SK-N-SH treated with all-trans-retinoic acid at 6 μM for 48 hours (cell line): ENCODE measurements around the gene CHST8.

Experiments used
- ISL1 ChIP-seq: fragments of 250-450 bp; sonication (Bioruptor Pico); IDR thresholded peaks from 2 replicates; pipeline ENCODE4 v2.1.2; 2022; ENCODE audit warnings: mild to moderate bottlenecking, moderate library complexity
- PPARA ChIP-seq: fragments of 250-450 bp; sonication (Bioruptor Pico); IDR thresholded peaks from 2 replicates; pipeline ENCODE4 v1.5.0; 2020; ENCODE audit warnings: mild to moderate bottlenecking, borderline replicate concordance
- ZC3H10 ChIP-seq: fragments of 250-450 bp; sonication (Bioruptor Pico); IDR thresholded peaks from 2 replicates; pipeline ENCODE4 v1.5.1; 2021; ENCODE audit warnings: mild to moderate bottlenecking, moderate library complexity
- ZFP3 ChIP-seq: fragments of 250-450 bp; sonication (Bioruptor Pico); IDR thresholded peaks from 2 replicates; pipeline ENCODE4 v1.5.0; 2020; ENCODE audit warnings: mild to moderate bottlenecking, moderate library complexity
- ZFP30 ChIP-seq: fragments of 450-650 bp; formaldehyde crosslinking; IDR thresholded peaks from 2 replicates; pipeline ENCODE4 v1.5.0; 2022; ENCODE audit warnings: mild to moderate bottlenecking, moderate library complexity
- ZNF565 ChIP-seq: fragments of 450-650 bp; formaldehyde crosslinking; conservative IDR thresholded peaks from 2 replicates; pipeline ENCODE4 v1.5.0; 2020; ENCODE audit warnings: low read depth, mild to moderate bottlenecking, moderate library complexity
- TF ChIP-seq, protein P1 (sequence below): fragments of 250-450 bp; sonication (Bioruptor Pico); IDR thresholded peaks from 2 replicates; pipeline ENCODE4 v1.8.0; 2020; ENCODE audit warnings: mild to moderate bottlenecking, moderate library complexity, borderline replicate concordance
- TF ChIP-seq, protein P2 (sequence below): fragments of 250-450 bp; sonication (Bioruptor Pico); IDR thresholded peaks from 2 replicates; pipeline ENCODE4 v1.8.0; 2021; ENCODE audit warnings: low read depth, mild to moderate bottlenecking, moderate library complexity, borderline replicate concordance

DNA sequence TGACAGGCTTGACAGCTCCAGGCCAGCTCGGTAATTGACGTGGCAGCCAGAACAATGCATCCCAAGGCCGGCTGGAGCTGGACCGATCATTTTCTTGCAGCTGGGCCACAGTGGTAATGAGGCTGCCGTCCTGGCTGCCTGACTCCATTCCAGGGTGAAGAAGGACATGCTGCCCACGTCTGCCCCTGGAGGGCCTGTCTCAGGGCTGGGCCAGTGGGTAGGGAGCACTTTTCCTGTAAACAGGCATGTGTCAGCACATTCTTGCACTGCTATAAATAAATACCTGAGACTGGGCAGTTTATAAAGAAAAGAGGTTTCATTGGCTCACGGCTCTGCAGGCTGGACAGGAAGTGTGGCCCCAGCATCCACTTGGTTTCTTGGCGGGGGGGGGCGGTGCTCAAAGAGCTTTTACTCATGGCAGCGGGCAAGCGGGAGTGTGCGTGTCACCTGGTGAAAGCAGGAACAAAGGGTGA is 136.8 kb downstream of the CHST8 start:
- TF ChIP-seq PPARA (CRISPR knock-in tag) (no peak), ISL1 (no peak), ZC3H10 (CRISPR knock-in tag) (no peak), ZNF565 (CRISPR knock-in tag) (no peak), ZFP3 (CRISPR knock-in tag) (no peak), ZFP30 (no peak)
- TF ChIP-seq, protein P1, sequence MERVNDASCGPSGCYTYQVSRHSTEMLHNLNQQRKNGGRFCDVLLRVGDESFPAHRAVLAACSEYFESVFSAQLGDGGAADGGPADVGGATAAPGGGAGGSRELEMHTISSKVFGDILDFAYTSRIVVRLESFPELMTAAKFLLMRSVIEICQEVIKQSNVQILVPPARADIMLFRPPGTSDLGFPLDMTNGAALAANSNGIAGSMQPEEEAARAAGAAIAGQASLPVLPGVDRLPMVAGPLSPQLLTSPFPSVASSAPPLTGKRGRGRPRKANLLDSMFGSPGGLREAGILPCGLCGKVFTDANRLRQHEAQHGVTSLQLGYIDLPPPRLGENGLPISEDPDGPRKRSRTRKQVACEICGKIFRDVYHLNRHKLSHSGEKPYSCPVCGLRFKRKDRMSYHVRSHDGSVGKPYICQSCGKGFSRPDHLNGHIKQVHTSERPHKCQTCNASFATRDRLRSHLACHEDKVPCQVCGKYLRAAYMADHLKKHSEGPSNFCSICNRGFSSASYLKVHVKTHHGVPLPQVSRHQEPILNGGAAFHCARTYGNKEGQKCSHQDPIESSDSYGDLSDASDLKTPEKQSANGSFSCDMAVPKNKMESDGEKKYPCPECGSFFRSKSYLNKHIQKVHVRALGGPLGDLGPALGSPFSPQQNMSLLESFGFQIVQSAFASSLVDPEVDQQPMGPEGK (CRISPR knock-in tag): no peak
- TF ChIP-seq, protein P2, sequence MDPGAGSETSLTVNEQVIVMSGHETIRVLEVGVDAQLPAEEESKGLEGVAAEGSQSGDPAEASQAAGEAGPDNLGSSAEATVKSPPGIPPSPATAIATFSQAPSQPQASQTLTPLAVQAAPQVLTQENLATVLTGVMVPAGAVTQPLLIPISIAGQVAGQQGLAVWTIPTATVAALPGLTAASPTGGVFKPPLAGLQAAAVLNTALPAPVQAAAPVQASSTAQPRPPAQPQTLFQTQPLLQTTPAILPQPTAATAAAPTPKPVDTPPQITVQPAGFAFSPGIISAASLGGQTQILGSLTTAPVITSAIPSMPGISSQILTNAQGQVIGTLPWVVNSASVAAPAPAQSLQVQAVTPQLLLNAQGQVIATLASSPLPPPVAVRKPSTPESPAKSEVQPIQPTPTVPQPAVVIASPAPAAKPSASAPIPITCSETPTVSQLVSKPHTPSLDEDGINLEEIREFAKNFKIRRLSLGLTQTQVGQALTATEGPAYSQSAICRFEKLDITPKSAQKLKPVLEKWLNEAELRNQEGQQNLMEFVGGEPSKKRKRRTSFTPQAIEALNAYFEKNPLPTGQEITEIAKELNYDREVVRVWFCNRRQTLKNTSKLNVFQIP (CRISPR knock-in tag): no peak
